Measurements from ENCODE around the gene UBAC2.

UBAC2 gene

GRCh38 chr13:99415851-99416331 lies 215.2 kb downstream of the UBAC2 start:
- peak in 1 of 2 donors; percentile 31 for DNase-seq (ENCODE audit: low read depth in 2 of 2)

- DNase-seq (ENCODE audit: low read depth in 2 of 2): no peak
These were observed 215.9 kb downstream of the UBAC2 start for GRCh38 chr13:99416411-99417121.

GRCh38 chr13:99417201-99418102 lies 216.8 kb downstream of the UBAC2 start:
- no peak for DNase-seq (ENCODE audit: low read depth in 2 of 2)

- DNase-seq (ENCODE audit: low read depth in 2 of 2): no peak
These were observed 217.6 kb downstream of the UBAC2 start for GRCh38 chr13:99418103-99418842.

- DNase-seq (ENCODE audit: low read depth in 2 of 2): no peak
These were observed 218.1 kb downstream of the UBAC2 start for GRCh38 chr13:99418843-99419140.

GRCh38 chr13:99419591-99420243 lies 219.1 kb downstream of the UBAC2 start:
- DNase-seq (ENCODE audit: low read depth in 2 of 2): no peak

GRCh38 chr13:99421271-99421670 lies 220.6 kb downstream of the UBAC2 start:
- no peak for DNase-seq (ENCODE audit: low read depth in 2 of 2)

GRCh38 chr13:99421758-99422585 lies 221.3 kb downstream of the UBAC2 start:
- DNase-seq (ENCODE audit: low read depth in 2 of 2): no peak

- no peak for DNase-seq (ENCODE audit: low read depth in 2 of 2)
These were observed 222.0 kb downstream of the UBAC2 start for GRCh38 chr13:99422586-99423220.

GRCh38 chr13:99425485-99426341 lies 225.1 kb downstream of the UBAC2 start:
- DNase-seq (ENCODE audit: low read depth in 2 of 2): no peak

- no peak for DNase-seq (ENCODE audit: low read depth in 2 of 2)
These were observed 225.8 kb downstream of the UBAC2 start for GRCh38 chr13:99426426-99426825.

GRCh38 chr13:99429670-99430069 lies 229.0 kb downstream of the UBAC2 start:
- no peak for DNase-seq (ENCODE audit: low read depth in 2 of 2)

- no peak for DNase-seq (ENCODE audit: low read depth in 2 of 2)
These were observed 231.4 kb downstream of the UBAC2 start for GRCh38 chr13:99431927-99432608.

- DNase-seq (ENCODE audit: low read depth in 2 of 2): peak; percentile 74 to 89
These were observed 232.2 kb downstream of the UBAC2 start for GRCh38 chr13:99432609-99433542.

GRCh38 chr13:99433543-99434075 lies 233.0 kb downstream of the UBAC2 start:
- no peak for DNase-seq (ENCODE audit: low read depth in 2 of 2)

GRCh38 chr13:99434258-99434788 lies 233.7 kb downstream of the UBAC2 start:
- DNase-seq (ENCODE audit: low read depth in 2 of 2): peak; percentile 58 to 70

GRCh38 chr13:99435116-99435515 lies 234.5 kb downstream of the UBAC2 start:
- DNase-seq (ENCODE audit: low read depth in 2 of 2): no peak

All from activated CD4-positive, alpha-beta T cell treated with anti-CD3 and anti-CD28 coated beads for 24 hours (primary cell).